Measurements from ENCODE around the gene CNIH3. TPM values are rescaled to one million over a fixed set of nuclear protein-coding genes. Genes with fewer than 3 reads are reported as not detected.

The CNIH3 gene
- total and polyA plus RNA-seq, 2 donors (not counting 1 experiment from before 2014, with no cell fraction given) = 0.72 to 1.8 TPM

DNA sequence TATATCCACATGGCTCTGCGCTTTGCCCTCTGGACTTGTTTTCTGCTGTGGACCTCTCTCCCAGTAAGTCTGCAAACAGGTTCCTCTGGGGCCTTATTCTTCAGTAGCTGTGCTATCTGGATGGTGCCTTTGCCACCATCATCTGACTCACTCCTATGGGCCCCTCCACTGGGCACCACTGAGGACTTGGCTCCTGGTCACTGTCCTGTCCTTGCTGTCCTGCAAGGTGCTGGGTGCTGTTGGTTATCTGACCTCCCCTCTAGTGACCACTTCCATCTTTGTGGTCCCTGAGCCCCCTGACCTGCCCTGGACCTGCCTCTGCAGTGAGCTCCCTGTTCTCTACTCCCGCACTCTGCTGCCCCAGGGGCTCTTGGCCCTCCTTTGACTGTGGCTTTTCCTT, 6.7 kb downstream of the CNIH3 start:
- Histone ChIP-seq H3K4me1 (ENCODE audit: control insufficient read depth in 2 of 2, insufficient read depth in 2 of 2, low read length in 2 of 2) (no peaks in the 10 kb centered on the region), H4K20me1 (ENCODE audit: control insufficient read depth, insufficient read depth, low read length, poor library complexity, severe bottlenecking) (no peaks in the 10 kb centered on the region), H3K4me2 (replicated peaks; ENCODE audit: low read depth, low read length, poor library complexity, severe bottlenecking) (no peak overlapping the region), H3K79me2 (ENCODE audit: control insufficient read depth, insufficient read depth, low read length) (no peaks in the 10 kb centered on the region), H3K36me3 (replicated peaks in 1 of 2; ENCODE audit: control extremely low read depth in 1 of 2, control insufficient read depth in 1 of 2, extremely low read depth in 1 of 2, insufficient read depth in 2 of 2, low read length in 1 of 2) (no peaks in the 10 kb centered on the region), H3K9ac (ENCODE audit: low read length) (no peak overlapping the region), H3K27ac (ENCODE audit: low read length in 2 of 2) (no peak overlapping the region), H3K27me3 (replicated peaks in 1 of 4; ENCODE audit: control extremely low read depth in 1 of 4, control insufficient read depth in 3 of 4, insufficient read depth in 4 of 4, low read length in 3 of 4) (peaks cover 0 to 9% (median 7%) of the 10 kb centered on the region in 4 experiments), H3K4me3 (ENCODE audit: control extremely low read depth in 1 of 5, extremely low read depth in 1 of 5, insufficient read depth in 1 of 5, low read depth in 2 of 5, low read length in 4 of 5) (no peak overlapping the region), H2AFZ (ENCODE audit: insufficient read depth, low read depth, low read length, poor library complexity, severe bottlenecking) (no peak overlapping the region), H3K9me3 (ENCODE audit: control extremely low read depth in 1 of 3, control insufficient read depth in 2 of 3, insufficient read depth in 1 of 3, low read length in 2 of 3) (peaks cover 0 to 12% (median 0%) of the 10 kb centered on the region in 3 donors)
- DNase-seq (no peak), ATAC-seq (ENCODE audit: low read depth) (no peak)
- H3K27me3 Mint-ChIP-seq = peaks cover 65% of the 10 kb centered on the region
- peaks cover 4% of the 10 kb centered on the region for H3K9me3 Mint-ChIP-seq (ENCODE audit: insufficient read depth)
- 100% methylated on average over 2 of the region's 2 CpGs for WGBS (ENCODE audit: insufficient coverage)
- POLR2A ChIA-PET = no interaction called here
- no peak overlapping the region for H3K27ac Mint-ChIP-seq
- H3K4me3 Mint-ChIP-seq = no peak overlapping the region
- intact Hi-C loops (cut with micrococcal nuclease) = no loop called here
- no peak for TF ChIP-seq EZH2 (IDR thresholded peaks at IDR 0.05; ENCODE audit: borderline replicate concordance, insufficient read depth, low read depth, low read length, poor library complexity, severe bottlenecking)
- TF ChIP-seq, protein P1, sequence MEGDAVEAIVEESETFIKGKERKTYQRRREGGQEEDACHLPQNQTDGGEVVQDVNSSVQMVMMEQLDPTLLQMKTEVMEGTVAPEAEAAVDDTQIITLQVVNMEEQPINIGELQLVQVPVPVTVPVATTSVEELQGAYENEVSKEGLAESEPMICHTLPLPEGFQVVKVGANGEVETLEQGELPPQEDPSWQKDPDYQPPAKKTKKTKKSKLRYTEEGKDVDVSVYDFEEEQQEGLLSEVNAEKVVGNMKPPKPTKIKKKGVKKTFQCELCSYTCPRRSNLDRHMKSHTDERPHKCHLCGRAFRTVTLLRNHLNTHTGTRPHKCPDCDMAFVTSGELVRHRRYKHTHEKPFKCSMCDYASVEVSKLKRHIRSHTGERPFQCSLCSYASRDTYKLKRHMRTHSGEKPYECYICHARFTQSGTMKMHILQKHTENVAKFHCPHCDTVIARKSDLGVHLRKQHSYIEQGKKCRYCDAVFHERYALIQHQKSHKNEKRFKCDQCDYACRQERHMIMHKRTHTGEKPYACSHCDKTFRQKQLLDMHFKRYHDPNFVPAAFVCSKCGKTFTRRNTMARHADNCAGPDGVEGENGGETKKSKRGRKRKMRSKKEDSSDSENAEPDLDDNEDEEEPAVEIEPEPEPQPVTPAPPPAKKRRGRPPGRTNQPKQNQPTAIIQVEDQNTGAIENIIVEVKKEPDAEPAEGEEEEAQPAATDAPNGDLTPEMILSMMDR (IDR thresholded peaks at IDR 0.05) = no peak
- H3K4me1 Mint-ChIP-seq = no peaks in the 10 kb centered on the region
- CTCF ChIA-PET = no interaction called here

DNA sequence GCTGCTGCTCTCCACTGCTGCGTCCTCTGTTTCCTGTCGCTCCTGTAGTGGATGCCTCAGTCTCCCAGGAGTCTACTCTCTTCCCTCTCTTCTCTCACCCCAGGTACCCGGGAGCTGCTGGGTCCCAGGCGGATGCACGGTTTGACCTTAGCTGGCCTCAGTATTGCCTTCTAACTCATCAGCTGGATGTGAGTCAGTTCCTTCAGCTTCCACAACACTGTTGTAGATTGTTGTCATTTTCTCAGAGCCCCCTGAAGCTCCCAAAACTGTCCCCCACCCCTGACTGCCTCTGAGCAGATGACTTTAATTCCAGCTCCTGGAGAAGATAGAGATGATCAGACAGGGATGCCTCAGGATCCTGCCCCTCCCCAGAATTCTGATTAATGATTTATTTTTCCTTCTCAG, 7.2 kb downstream of the CNIH3 start:
- peaks cover 61% of the 10 kb centered on the region for H3K27me3 Mint-ChIP-seq
- DNase-seq = no peak
- Histone ChIP-seq H3K4me2 (replicated peaks; ENCODE audit: low read depth, low read length, poor library complexity, severe bottlenecking) (no peak overlapping the region), H3K27me3 (replicated peaks in 1 of 4; ENCODE audit: control extremely low read depth in 1 of 4, control insufficient read depth in 3 of 4, insufficient read depth in 4 of 4, low read length in 3 of 4) (peaks cover 0 to 7% (median 3%) of the 10 kb centered on the region in 4 experiments), H3K9me3 (ENCODE audit: control extremely low read depth in 1 of 3, control insufficient read depth in 2 of 3, insufficient read depth in 1 of 3, low read length in 2 of 3) (peaks cover 0 to 12% (median 0%) of the 10 kb centered on the region in 3 donors), H3K4me3 (ENCODE audit: control extremely low read depth in 1 of 5, extremely low read depth in 1 of 5, insufficient read depth in 1 of 5, low read depth in 2 of 5, low read length in 4 of 5) (no peak overlapping the region), H3K27ac (ENCODE audit: low read length in 2 of 2) (no peak overlapping the region), H2AFZ (ENCODE audit: insufficient read depth, low read depth, low read length, poor library complexity, severe bottlenecking) (no peak overlapping the region), H4K20me1 (ENCODE audit: control insufficient read depth, insufficient read depth, low read length, poor library complexity, severe bottlenecking) (no peaks in the 10 kb centered on the region), H3K4me1 (ENCODE audit: control insufficient read depth in 2 of 2, insufficient read depth in 2 of 2, low read length in 2 of 2) (no peaks in the 10 kb centered on the region), H3K9ac (ENCODE audit: low read length) (no peak overlapping the region), H3K79me2 (ENCODE audit: control insufficient read depth, insufficient read depth, low read length) (no peaks in the 10 kb centered on the region), H3K36me3 (replicated peaks in 1 of 2; ENCODE audit: control extremely low read depth in 1 of 2, control insufficient read depth in 1 of 2, extremely low read depth in 1 of 2, insufficient read depth in 2 of 2, low read length in 1 of 2) (no peaks in the 10 kb centered on the region)
- ChIA-PET POLR2A (no interaction called here), CTCF (no interaction called here)
- no peak overlapping the region for H3K27ac Mint-ChIP-seq
- no peak for ATAC-seq (ENCODE audit: low read depth)
- intact Hi-C loops (cut with micrococcal nuclease) = no loop called here
- H3K4me1 Mint-ChIP-seq = no peaks in the 10 kb centered on the region
- WGBS (ENCODE audit: insufficient coverage) = 86% methylated on average over 5 of the region's 5 CpGs
- H3K4me3 Mint-ChIP-seq = no peak overlapping the region
- TF ChIP-seq EZH2 (IDR thresholded peaks at IDR 0.05; ENCODE audit: borderline replicate concordance, insufficient read depth, low read depth, low read length, poor library complexity, severe bottlenecking) = no peak
- TF ChIP-seq, protein P1 (IDR thresholded peaks at IDR 0.05) = no peak
- H3K9me3 Mint-ChIP-seq (ENCODE audit: insufficient read depth) = peaks cover 4% of the 10 kb centered on the region

Measured in B cell (primary cell).